Measurements from ENCODE around the gene SCAMP1. TPM values are rescaled to one million over a fixed set of nuclear protein-coding genes. Genes with fewer than 3 reads are reported as not detected.

Gene SCAMP1
- total RNA-seq, 1 experiment from 2014 or later: 36.0 TPM

- Histone ChIP-seq H3K4me2 (ENCODE audit: insufficient read depth, insufficient read length, low read length) (no peak overlapping the region), H4K8ac (replicated peaks; ENCODE audit: insufficient read length, low read depth, low read length) (no peak overlapping the region), H3K4ac (ENCODE audit: low read depth, low read length) (no peak overlapping the region), H3K14ac (ENCODE audit: insufficient read depth, low read length) (no peak overlapping the region), H3K56ac (ENCODE audit: insufficient read length, low read depth, low read length) (no peak overlapping the region), H4K91ac (ENCODE audit: insufficient read length, low read depth, low read length) (no peak overlapping the region), H3K79me2 (ENCODE audit: insufficient read depth, low read length) (peaks cover 2% of the 10 kb centered on the region; the same call in 1 of the 2 replicates), H2AK5ac (ENCODE audit: insufficient read length, low read length) (no peak overlapping the region), H3T11ph (ENCODE audit: low read length) (no peak overlapping the region), H3K9me3 (ENCODE audit: control insufficient read depth, low read depth, low read length) (no peaks in the 10 kb centered on the region), H3K4me1 (ENCODE audit: insufficient read depth, low read length) (no peaks in the 10 kb centered on the region), H2BK12ac (ENCODE audit: insufficient read length, low read depth, low read length) (no peak overlapping the region), H3K27ac (ENCODE audit: insufficient read length, low read depth, low read length) (no peak overlapping the region), H4K20me1 (ENCODE audit: control insufficient read depth, insufficient read depth, insufficient read length) (no peaks in the 10 kb centered on the region), H2BK5ac (ENCODE audit: insufficient read length, low read length) (no peak overlapping the region), H2BK20ac (ENCODE audit: low read depth, low read length, poor library complexity, severe bottlenecking) (no peak overlapping the region), H4K5ac (ENCODE audit: insufficient read length, low read depth, low read length) (no peak overlapping the region), H3K9ac (ENCODE audit: extremely low read depth, insufficient read length, low read length) (no peak overlapping the region), H3K27me3 (ENCODE audit: insufficient read depth, low read length) (no peaks in the 10 kb centered on the region), H2AFZ (ENCODE audit: low read length) (no peak overlapping the region), H2BK15ac (ENCODE audit: low read depth, low read length) (no peak overlapping the region), H3K23me2 (ENCODE audit: insufficient read length, low read depth, low read length, poor library complexity, severe bottlenecking) (no peaks in the 10 kb centered on the region), H3K23ac (ENCODE audit: insufficient read length, low read depth, low read length) (no peak overlapping the region), H2BK120ac (ENCODE audit: low read depth, low read length, poor library complexity, severe bottlenecking) (no peak overlapping the region), H3K79me1 (ENCODE audit: insufficient read depth, low read depth, low read length, poor library complexity, severe bottlenecking) (no peaks in the 10 kb centered on the region), H3K18ac (ENCODE audit: insufficient read length, low read depth, low read length) (no peak overlapping the region)
- Mint-ChIP-seq H3K4me3 (no peak overlapping the region), H3K27me3 (ENCODE audit: low read depth) (no peaks in the 10 kb centered on the region), H3K9me3 (no peaks in the 10 kb centered on the region), H3K36me3 (ENCODE audit: insufficient read depth in 1 of 3, low read depth in 3 of 3) (0 out of 7 replicates have a peak, but pooled peaks cover 0 to 1% (median 0%) of the 10 kb centered on the region in 3 experiments), H3K27ac (no peak overlapping the region), H3K4me1 (no peaks in the 10 kb centered on the region)
- DNase-seq: no peak
- no peak for TF ChIP-seq CTCF (conservative IDR thresholded peaks at IDR 0.05)
These were observed 38.7 kb downstream of the SCAMP1 start for GRCh38 chr5:78399116-78399515.
